KOPT-K1 (cell line): ENCODE measurements around the gene COMMD7.
A peak's percentile ranks its signal among the peaks of the same experiment; 100 is the strongest.
"Not testable (repeated sequence)": the region's sequence is repeated elsewhere in the genome, so short reads cannot be mapped to it uniquely, and the experiment has no call there.

ENCODE experiments used
- H3K27ac ChIP-seq: fragments of 200-600 bp; sonication (generic); 2 replicates; pipeline ENCODE4 v1.5.1; 2016; ENCODE audit warnings: antibody characterized with exemption, mild to moderate bottlenecking, low read depth, low read length; ENCODE audit not compliant: poor library complexity, severe bottlenecking
- H3K36me3 ChIP-seq: fragments of 200-600 bp; sonication (generic); 2 replicates; pipeline ENCODE4 v1.5.1; 2017; ENCODE audit warnings: antibody characterized with exemption, mild to moderate bottlenecking, low read length, moderate library complexity; ENCODE audit not compliant: insufficient read depth
- H3K9me3 ChIP-seq: fragments of 200-600 bp; sonication (generic); 2 replicates; pipeline ENCODE4 v1.5.1; 2017; ENCODE audit warnings: antibody characterized with exemption, low read length, mild to moderate bottlenecking; ENCODE audit not compliant: insufficient read depth, poor library complexity, severe bottlenecking

The COMMD7 gene

DNA sequence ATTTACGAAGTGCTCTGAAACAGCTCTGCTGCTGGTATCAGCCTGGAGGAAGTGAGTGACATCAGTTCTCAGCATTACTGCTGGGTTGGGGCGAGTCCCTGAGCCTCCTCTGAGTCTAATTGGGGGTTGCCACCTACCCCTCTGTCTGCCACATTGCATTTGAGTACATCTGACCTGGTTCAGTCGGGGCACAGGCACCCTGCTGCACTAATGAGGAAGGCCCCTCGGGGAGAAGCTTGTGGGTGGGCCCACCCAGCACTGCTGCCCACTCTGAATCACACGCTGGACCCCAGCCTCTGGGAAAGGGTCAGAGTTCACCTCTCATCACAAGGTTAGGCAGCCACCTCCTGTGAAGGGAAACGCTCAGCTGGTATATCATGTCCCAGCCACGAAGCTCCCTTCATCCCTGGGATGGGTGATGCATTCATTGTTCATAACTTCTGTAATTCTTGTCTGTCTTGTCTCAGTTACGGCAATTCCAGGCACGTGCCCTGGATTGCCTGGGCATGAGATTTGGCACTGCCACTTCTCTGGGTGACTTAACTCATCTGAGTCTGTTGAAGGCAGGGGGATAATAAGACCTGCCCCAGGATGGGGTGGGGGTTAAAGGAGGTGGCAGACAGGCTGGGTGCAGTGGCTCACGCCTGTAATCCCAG, 32.2 kb upstream of the COMMD7 start:
- Histone ChIP-seq H3K27ac (peak overlapping the region; percentile 81), H3K36me3 (peaks cover 14% of the 10 kb centered on the region), H3K9me3 (no peaks in the 10 kb centered on the region)

- Histone ChIP-seq H3K27ac (no peak overlapping the region), H3K36me3 (peaks cover 2% of the 10 kb centered on the region; the same call in 1 of the 2 replicates)
These were observed 30.6 kb upstream of the COMMD7 start for GRCh38 chr20:32773855-32774254.

GRCh38 chr20:32773223-32773622, 30.0 kb upstream of the COMMD7 start:
- Histone ChIP-seq H3K27ac (peak overlapping the region; percentile 5), H3K36me3 (peaks cover 6% of the 10 kb centered on the region; the same call in 1 of the 2 replicates), H3K9me3 (no peaks in the 10 kb centered on the region)

More at GRCh38 chr20:32773855-32774254, 30.6 kb upstream of the COMMD7 start:
- no peaks in the 10 kb centered on the region for H3K9me3 ChIP-seq

DNA sequence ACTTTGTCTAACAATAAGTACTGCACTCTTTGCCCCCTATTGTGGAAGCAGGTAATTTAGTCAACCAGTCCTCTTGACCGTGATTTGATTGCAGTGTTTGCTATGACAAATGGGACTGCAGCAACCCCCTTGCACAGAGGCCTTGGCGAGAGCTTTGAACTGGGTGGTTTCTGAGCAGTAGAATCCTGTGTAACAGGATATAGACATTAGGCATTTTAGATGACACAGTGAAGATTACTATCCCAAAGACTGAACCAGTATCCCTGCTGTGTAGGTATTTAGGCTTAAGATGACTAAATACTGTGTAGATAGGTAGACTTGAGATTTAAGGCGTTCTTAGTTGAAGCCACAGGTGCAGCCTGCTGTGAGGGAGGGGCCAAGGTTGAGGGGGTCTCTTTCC, 28.8 kb upstream of the COMMD7 start:
- H3K27ac ChIP-seq: peak overlapping the region; percentile 27
- H3K36me3 ChIP-seq: peaks cover 15% of the 10 kb centered on the region; the same call in 1 of the 2 replicates
- no peaks in the 10 kb centered on the region for H3K9me3 ChIP-seq

GRCh38 chr20:32767418-32768198, 24.3 kb upstream of the COMMD7 start:
- H3K9me3 ChIP-seq: no peaks in the 10 kb centered on the region
- no peak overlapping the region for H3K27ac ChIP-seq
- H3K36me3 ChIP-seq: peaks cover 21% of the 10 kb centered on the region; the same call in 1 of the 2 replicates

GRCh38 chr20:32765230-32765875, 22.1 kb upstream of the COMMD7 start:
- Histone ChIP-seq H3K36me3 (peaks cover 21% of the 10 kb centered on the region; the same call in 1 of the 2 replicates), H3K27ac (peak overlapping the region; percentile 81)

DNA sequence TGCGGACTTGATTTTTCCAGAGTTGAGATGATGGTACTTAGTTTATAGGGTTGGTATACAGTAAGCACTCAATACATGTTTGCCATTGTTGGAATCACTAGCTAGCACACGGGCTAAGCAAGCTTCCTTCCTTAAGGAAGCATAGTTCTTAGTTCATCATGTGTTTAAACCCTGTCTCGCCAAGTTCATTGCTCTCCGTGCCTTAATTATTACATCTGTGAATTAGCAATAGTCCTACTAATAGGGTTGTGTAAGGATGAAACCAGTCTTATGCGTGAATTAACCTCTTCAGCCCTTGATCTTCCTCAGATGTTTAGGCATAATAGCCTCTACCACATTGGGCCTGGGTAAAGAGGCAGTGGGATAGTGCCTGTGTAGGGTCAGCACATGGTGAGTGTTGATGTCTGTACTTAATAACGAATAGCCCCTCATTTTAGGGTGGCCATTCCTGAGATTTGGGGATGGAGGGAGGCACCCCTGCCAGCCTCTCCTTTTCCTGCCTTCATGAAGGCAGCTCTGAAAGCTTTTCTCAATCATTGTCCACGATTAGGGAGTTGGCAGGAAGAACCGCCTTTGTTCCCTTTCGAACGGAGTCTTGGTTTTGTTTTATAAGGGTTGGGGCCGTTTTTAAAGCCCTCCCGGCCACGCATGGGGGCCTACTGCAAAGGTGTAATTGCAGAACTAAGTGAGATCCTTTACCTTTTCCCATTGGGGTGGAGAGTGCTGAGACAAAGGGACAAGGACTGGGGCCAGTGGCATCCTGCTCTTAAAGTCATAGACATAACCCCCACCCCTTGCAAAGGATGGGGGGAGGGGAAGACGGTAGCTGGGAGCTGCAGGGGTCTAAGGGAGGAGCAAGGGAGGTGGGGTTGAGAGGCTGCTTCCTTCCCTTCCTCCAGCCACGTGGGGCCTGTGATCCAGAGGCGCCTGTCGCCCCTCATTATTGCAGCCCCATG, 21.0 kb upstream of the COMMD7 start:
- Histone ChIP-seq H3K9me3 (no peaks in the 10 kb centered on the region), H3K27ac (peak overlapping the region; percentile 81), H3K36me3 (peaks cover 21% of the 10 kb centered on the region; the same call in 1 of the 2 replicates)

More at GRCh38 chr20:32765230-32765875, 22.1 kb upstream of the COMMD7 start:
- not testable (repeated sequence) for H3K9me3 ChIP-seq

GRCh38 chr20:32763202-32764004, 20.1 kb upstream of the COMMD7 start:
- H3K9me3 ChIP-seq: no peaks in the 10 kb centered on the region
- H3K27ac ChIP-seq: peak overlapping the region; percentile 81
- peaks cover 17% of the 10 kb centered on the region; the same call in 1 of the 2 replicates for H3K36me3 ChIP-seq

DNA sequence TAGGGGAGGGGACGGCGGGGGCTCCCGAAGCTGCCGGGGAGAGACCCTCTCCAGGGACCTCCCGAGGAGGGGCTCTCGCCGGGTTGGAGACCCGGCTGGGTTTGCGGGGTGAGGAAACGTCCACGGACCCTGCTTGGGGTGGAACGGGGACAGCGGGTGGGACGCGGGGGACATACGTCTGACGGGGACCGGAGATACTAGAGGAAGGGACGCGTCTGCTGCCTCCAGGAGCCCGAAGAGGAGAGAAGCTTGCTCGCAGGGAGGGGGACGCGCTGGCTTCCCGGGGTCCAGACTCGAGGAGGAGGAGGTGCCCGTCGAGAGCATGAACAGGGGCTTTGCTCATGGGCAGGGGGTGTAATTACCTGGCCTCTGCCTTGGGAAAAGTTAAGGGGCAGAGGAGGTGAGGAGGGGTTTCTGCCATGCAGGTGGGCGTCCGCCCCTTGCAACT, 19.5 kb upstream of the COMMD7 start:
- Histone ChIP-seq H3K27ac (peak overlapping the region; percentile 81), H3K9me3 (no peaks in the 10 kb centered on the region)

GRCh38 chr20:32761831-32762753, 18.8 kb upstream of the COMMD7 start, which contains the start of gene DNMT3B:
TSS of gene DNMT3B (plus strand) at chr20:32762385. CDS start at chr20:32780324, 17,939 bp downstream.
- Histone ChIP-seq H3K36me3 (peaks cover 7% of the 10 kb centered on the region; the same call in 1 of the 2 replicates), H3K9me3 (no peaks in the 10 kb centered on the region), H3K27ac (peak within 1 kb of the TSS; percentile 81)

More for the DNA sequence above, 19.5 kb upstream of the COMMD7 start:
- peaks cover 14% of the 10 kb centered on the region; the same call in 1 of the 2 replicates for H3K36me3 ChIP-seq

GRCh38 chr20:32761417-32761830, 18.2 kb upstream of the COMMD7 start:
- peak overlapping the region; percentile 81 for H3K27ac ChIP-seq
- H3K9me3 ChIP-seq: no peaks in the 10 kb centered on the region
- 0 out of 2 replicates have a peak, but pooled peaks cover under 1% of the 10 kb centered on the region for H3K36me3 ChIP-seq

DNA sequence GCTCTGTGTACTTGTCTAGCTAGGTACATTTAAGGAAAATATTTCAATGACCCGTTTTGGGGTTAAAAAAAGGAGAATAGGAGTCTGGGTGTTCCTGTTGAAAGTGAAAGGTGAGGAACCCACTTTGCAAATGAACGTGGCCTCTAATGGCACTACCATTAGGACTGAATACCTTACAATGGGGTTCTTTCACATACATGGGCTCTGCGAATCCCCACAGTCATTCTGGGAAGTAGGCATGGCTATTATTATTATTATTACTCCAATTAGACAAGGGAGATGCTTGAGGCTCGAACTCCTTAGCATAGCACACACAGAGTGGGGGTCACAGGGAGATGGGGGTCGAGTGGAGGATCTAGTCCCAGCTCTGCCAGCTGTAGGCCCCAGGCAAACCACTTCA, 12.9 kb upstream of the COMMD7 start:
- no peaks in the 10 kb centered on the region for H3K9me3 ChIP-seq
- no peak overlapping the region for H3K27ac ChIP-seq

More for the DNA sequence above, 12.9 kb upstream of the COMMD7 start:
- no peaks in the 10 kb centered on the region for H3K36me3 ChIP-seq
